ENCODE data around the gene S100Z. TPM values are rescaled to one million over a fixed set of nuclear protein-coding genes. Genes with fewer than 3 reads are reported as not detected.
A peak's percentile ranks its signal among the peaks of the same experiment; 100 is the strongest.
"Not testable (repeated sequence)": the region's sequence is repeated elsewhere in the genome, so short reads cannot be mapped to it uniquely, and the experiment has no call there.

Gene S100Z
- total and polyA plus RNA-seq, 9 of the 15 experiments (the other 6 are each of a cell fraction or from before 2014, with no cell fraction given), result 0.15 to 0.42 (median 0.20) TPM; not detected in 6

DNA sequence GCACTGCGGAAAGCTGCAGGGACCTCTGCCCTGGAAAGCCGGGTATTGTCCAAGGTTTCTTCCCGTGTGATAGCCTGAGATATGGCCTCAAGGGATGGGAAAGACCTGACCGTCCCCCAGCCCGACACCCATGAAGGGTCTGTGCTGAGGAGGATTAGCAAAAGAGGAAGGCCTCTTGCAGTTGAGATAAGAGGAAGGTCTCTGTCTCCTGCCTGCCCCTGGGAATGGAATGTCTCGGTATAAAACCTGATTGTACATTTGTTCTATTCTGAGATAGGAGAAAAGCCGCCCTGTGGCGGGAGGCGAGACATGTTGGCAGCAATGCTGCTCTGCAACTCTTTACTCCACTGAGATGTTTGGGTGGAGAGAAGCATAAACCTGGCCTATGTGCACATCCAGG lies 95.4 kb downstream of the S100Z start:
- H4K20me1 ChIP-seq (replicated peaks; ENCODE audit: control insufficient read depth, insufficient read depth, low read length); H3K4me3 ChIP-seq; H3K9me3 ChIP-seq (replicated peaks; ENCODE audit: control insufficient read depth, insufficient read depth, low read depth, low read length); H3K9ac ChIP-seq (ENCODE audit: insufficient read depth in 1 of 2, low read depth in 2 of 2, low read length in 2 of 2); H3K36me3 ChIP-seq (ENCODE audit: control insufficient read depth, insufficient read depth, low read length); H2AFZ ChIP-seq (ENCODE audit: low read depth, low read length); H3K27ac ChIP-seq (ENCODE audit: extremely low read depth, low read depth, low read length); H3K27me3 ChIP-seq (ENCODE audit: control insufficient read depth in 2 of 2, insufficient read depth in 2 of 2, low read length in 2 of 2); BruUV-seq (replicated peaks); in situ Hi-C loops (cut with MboI); ATAC-seq; H3K79me2 ChIP-seq (ENCODE audit: control insufficient read depth, insufficient read depth, low read length); H3K4me2 ChIP-seq (ENCODE audit: insufficient read depth, low read length); intact Hi-C loops (cut with micrococcal nuclease); H3K9me1 ChIP-seq (ENCODE audit: control insufficient read depth, insufficient read depth, low read length); POLR2A ChIA-PET; CTCF ChIA-PET (ENCODE audit: low intra/inter-chr PET ratio): not testable (repeated sequence)
- TF ChIP-seq SPI1 (IDR thresholded peaks at IDR 0.05; ENCODE audit: borderline replicate concordance, low read depth, low read length), result peak; percentile 83
- peak; percentile 56; the same call in 1 of the 2 replicates for TF ChIP-seq TCF3 (CRISPR knock-in tag; IDR thresholded peaks at IDR 0.05)
- TF ChIP-seq CBFA2T3 (IDR thresholded peaks at IDR 0.05), result peak; percentile 57
- TF ChIP-seq CBFA2T2 (conservative IDR thresholded peaks at IDR 0.05), result peak; percentile 44
- TF ChIP-seq NCOR1 (IDR thresholded peaks at IDR 0.05), result peak; percentile 23; the same call in 1 of the 2 replicates
- peak; percentile 56 for TF ChIP-seq ARID1B (IDR thresholded peaks at IDR 0.05)
- DNase-seq (ENCODE audit: extremely low read depth in 1 of 4, low spot score in 3 of 4), result peak in 1 of 4 experiments; percentile 39
- FAIRE-seq, result peak; percentile 83
- 1% methylated on average over 9 of the region's 9 CpGs for WGBS (ENCODE audit: insufficient coverage, low coverage, missing lambda C conversion rate)
- H3K4me1 ChIP-seq (replicated peaks in 1 of 2; ENCODE audit: control insufficient read depth in 2 of 2, insufficient read depth in 2 of 2, low read length in 2 of 2), result peaks cover 4 to 15% of the 10 kb centered on the region in 2 experiments; a peak in 3 of 5 replicates

DNA sequence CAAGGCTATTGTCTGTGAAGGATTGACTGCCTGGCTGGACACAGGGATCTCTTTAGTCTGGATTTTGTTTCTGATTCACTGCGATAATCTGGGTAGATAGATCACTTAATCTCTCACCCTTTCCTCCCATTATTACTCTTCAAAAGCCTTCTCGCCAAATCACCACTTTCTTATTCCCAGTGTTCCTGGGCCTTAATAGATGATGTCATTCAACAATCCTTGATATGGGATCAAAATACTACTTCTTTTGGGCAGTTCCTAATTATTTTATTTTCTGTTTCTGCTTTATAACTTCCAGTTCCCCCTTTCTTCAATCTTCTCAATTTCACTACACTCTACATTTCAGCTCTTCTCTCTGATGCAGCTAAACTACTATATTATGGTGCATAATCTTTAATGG lies 96.3 kb downstream of the S100Z start:
- Histone ChIP-seq H3K4me2 (ENCODE audit: insufficient read depth, low read length) (no peak overlapping the region), H3K9me1 (ENCODE audit: control insufficient read depth, insufficient read depth, low read length) (no peaks in the 10 kb centered on the region), H3K9ac (ENCODE audit: insufficient read depth in 1 of 2, low read depth in 2 of 2, low read length in 2 of 2) (no peak overlapping the region), H3K4me1 (replicated peaks in 1 of 2; ENCODE audit: control insufficient read depth in 2 of 2, insufficient read depth in 2 of 2, low read length in 2 of 2) (peaks cover 4 to 15% of the 10 kb centered on the region in 2 experiments; a peak in 3 of 5 replicates), H4K20me1 (replicated peaks; ENCODE audit: control insufficient read depth, insufficient read depth, low read length) (no peaks in the 10 kb centered on the region), H3K4me3 (no peak overlapping the region), H3K27ac (ENCODE audit: extremely low read depth, low read depth, low read length) (no peak overlapping the region), H3K9me3 (replicated peaks; ENCODE audit: control insufficient read depth, insufficient read depth, low read depth, low read length) (no peaks in the 10 kb centered on the region), H3K79me2 (ENCODE audit: control insufficient read depth, insufficient read depth, low read length) (no peaks in the 10 kb centered on the region), H3K27me3 (ENCODE audit: control insufficient read depth in 2 of 2, insufficient read depth in 2 of 2, low read length in 2 of 2) (no peaks in the 10 kb centered on the region; a peak in 1 of 5 replicates), H2AFZ (ENCODE audit: low read depth, low read length) (no peak overlapping the region), H3K36me3 (ENCODE audit: control insufficient read depth, insufficient read depth, low read length) (no peaks in the 10 kb centered on the region)
- TF ChIP-seq ZNF445 (CRISPR knock-in tag; IDR thresholded peaks at IDR 0.05; ENCODE audit: low read depth), result no peak
- TF ChIP-seq, protein P1, sequence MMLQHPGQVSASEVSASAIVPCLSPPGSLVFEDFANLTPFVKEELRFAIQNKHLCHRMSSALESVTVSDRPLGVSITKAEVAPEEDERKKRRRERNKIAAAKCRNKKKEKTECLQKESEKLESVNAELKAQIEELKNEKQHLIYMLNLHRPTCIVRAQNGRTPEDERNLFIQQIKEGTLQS (IDR thresholded peaks at IDR 0.05), result peak; percentile 43; the same call in 1 of the 2 replicates
- TF ChIP-seq, protein P1 (CRISPR knock-in tag; conservative IDR thresholded peaks at IDR 0.05), result no peak
- 0 out of 2 replicates have a peak, but pooled peaks have one; percentile 27 for TF ChIP-seq ATF7 (IDR thresholded peaks at IDR 0.05)
- no TSS peak for BruUV-seq (replicated peaks)
- DNase-seq (ENCODE audit: extremely low read depth in 1 of 4, low spot score in 3 of 4) (no peak), FAIRE-seq (no peak), ATAC-seq (no peak)
- POLR2A ChIA-PET, result interaction anchor here (1.0 kb wide), 1 partner anchor 10 kb away, joined by 4 read pairs; no protein-coding TSS in a partner anchor
- WGBS (ENCODE audit: insufficient coverage, low coverage, missing lambda C conversion rate), result 91% methylated on average over 2 of the region's 2 CpGs
- in situ Hi-C loops (cut with MboI), result no loop called here
- CTCF ChIA-PET (ENCODE audit: low intra/inter-chr PET ratio), result no interaction called here
- intact Hi-C loops (cut with micrococcal nuclease), result no loop called here
